MM.1S (cell line): Measurements from ENCODE around the gene CAV1.

ENCODE experiments used
- DNase-seq: peaks from one replicate; pipeline ENCODE4 v3.0.0-alpha.2; 2015
- H2AFZ ChIP-seq: fragments of 300-600 bp; sonication (generic); 2 replicates; pipeline ENCODE4 v1.6.0; 2016; ENCODE audit warnings: antibody characterized with exemption, low read length
- H3F3A ChIP-seq: fragments of 300-600 bp; sonication (generic); 2 replicates; pipeline ENCODE4 v1.6.1; 2016; ENCODE audit warnings: mild to moderate bottlenecking, antibody characterized with exemption, low read length, moderate library complexity, mixed read lengths; ENCODE audit not compliant: insufficient read depth
- H3K27ac ChIP-seq: fragments of 300-600 bp; sonication (generic); 2 replicates; pipeline ENCODE4 v1.5.1; 2016; ENCODE audit warnings: mild to moderate bottlenecking, low read length
- H3K27me3 ChIP-seq: fragments of 300-600 bp; sonication (generic); replicated peaks from 2 replicates; pipeline ENCODE4 v1.6.0; 2016; ENCODE audit warnings: low read length; ENCODE audit not compliant: insufficient read depth
- H3K36me3 ChIP-seq: fragments of 300-600 bp; sonication (generic); replicated peaks from 2 replicates; pipeline ENCODE4 v1.6.1; 2016; ENCODE audit warnings: mild to moderate bottlenecking, low read length, mixed read lengths; ENCODE audit not compliant: insufficient read depth
- H3K4me1 ChIP-seq: fragments of 300-600 bp; sonication (generic); 2 replicates; pipeline ENCODE4 v1.6.1; 2016; ENCODE audit warnings: low read length, mixed read lengths
- H3K4me2 ChIP-seq: fragments of 300-600 bp; sonication (generic); 2 replicates; pipeline ENCODE4 v1.6.0; 2016; ENCODE audit warnings: low read depth, low read length
- H3K4me3 ChIP-seq: fragments of 300-600 bp; sonication (generic); 2 replicates; pipeline ENCODE4 v1.5.1; 2016; ENCODE audit warnings: low read length, mixed read lengths
- H3K79me2 ChIP-seq: fragments of 300-600 bp; sonication (generic); 2 replicates; pipeline ENCODE4 v1.6.1; 2016; ENCODE audit warnings: mixed run types, low read length, mixed read lengths
- H3K9ac ChIP-seq: fragments of 300-600 bp; sonication (generic); 2 replicates; pipeline ENCODE4 v1.6.1; 2016; ENCODE audit warnings: low read length, mixed read lengths
- H3K9me2 ChIP-seq: fragments of 300-600 bp; sonication (generic); replicated peaks from 2 replicates; pipeline ENCODE4 v1.6.1; 2016; ENCODE audit warnings: mild to moderate bottlenecking, low read length, mixed read lengths; ENCODE audit not compliant: insufficient read depth
- H3K9me3 ChIP-seq: fragments of 300-600 bp; sonication (generic); replicated peaks from 2 replicates; pipeline ENCODE4 v1.6.1; 2016; ENCODE audit warnings: mild to moderate bottlenecking, low read length, mixed read lengths; ENCODE audit not compliant: insufficient read depth
- H4K20me1 ChIP-seq: fragments of 300-600 bp; sonication (generic); 2 replicates; pipeline ENCODE4 v1.6.1; 2016; ENCODE audit warnings: mild to moderate bottlenecking, low read length, moderate library complexity, mixed read lengths; ENCODE audit not compliant: insufficient read depth
- EZH2 ChIP-seq: fragments of 300-600 bp; sonication (generic); optimal IDR thresholded peaks from 2 replicates; pipeline ENCODE3; 2017; ENCODE audit warnings: low read depth, mild to moderate bottlenecking, antibody characterized with exemption, low read length, mixed read lengths
- EZH2phosphoT487 ChIP-seq: fragments of 300-600 bp; sonication (generic); IDR thresholded peaks from 2 replicates; pipeline ENCODE4 v1.6.1; 2018; ENCODE audit warnings: antibody characterized with exemption, low read length
- TF ChIP-seq, protein P1 (sequence below): fragments of 300-600 bp; sonication (generic); IDR thresholded peaks from 2 replicates; pipeline ENCODE4 v1.5.1; 2016; ENCODE audit warnings: antibody characterized with exemption, low read length, mixed read lengths

Gene CAV1

DNA sequence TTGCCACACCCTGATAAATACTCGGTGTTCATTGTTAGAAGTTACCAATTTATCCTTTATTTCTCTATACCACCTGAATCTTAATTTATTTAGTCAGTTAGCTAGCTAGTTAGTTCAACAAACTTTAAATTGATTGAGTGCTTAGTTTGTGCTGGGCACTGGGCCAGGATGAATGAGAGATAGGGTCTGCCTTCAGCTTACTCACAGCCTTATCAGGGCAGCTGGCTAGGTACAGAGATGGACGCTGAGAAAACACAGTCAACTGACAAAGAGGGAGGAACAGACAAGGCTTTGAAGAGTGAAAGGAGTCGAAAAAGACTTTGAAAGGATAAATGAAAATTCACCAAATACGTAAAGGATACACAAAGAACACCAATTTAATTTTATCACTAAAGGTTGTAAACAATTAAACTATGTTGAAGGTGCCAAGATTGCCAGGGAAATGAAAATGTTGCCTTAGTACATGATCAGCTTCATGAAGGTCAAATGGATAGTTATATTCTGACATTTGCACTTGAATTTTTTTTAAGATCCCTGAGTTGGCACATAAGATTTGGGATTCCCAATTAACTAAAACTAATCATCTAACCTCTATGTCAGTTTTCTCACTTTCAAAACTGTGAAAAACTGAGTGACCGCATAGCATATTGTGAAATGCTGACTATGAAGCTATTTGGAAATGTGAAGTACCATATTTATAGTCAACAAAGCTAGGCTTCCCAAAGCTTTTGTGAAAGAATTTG, 23.2 kb upstream of the CAV1 start:
- H3K27me3 ChIP-seq: no peaks in the 10 kb centered on the region
- peak overlapping the region; percentile 91 for H3K4me3 ChIP-seq
- peaks cover 30% of the 10 kb centered on the region for H3F3A ChIP-seq
- peaks cover 20% of the 10 kb centered on the region for H3K4me1 ChIP-seq
- no peaks in the 10 kb centered on the region for H4K20me1 ChIP-seq
- peak overlapping the region; percentile 66 for H3K27ac ChIP-seq
- H3K79me2 ChIP-seq: peaks cover 21% of the 10 kb centered on the region
- peak; percentile 91 for DNase-seq
- peak overlapping the region; percentile 68; the same call in 1 of the 2 replicates for H3K9ac ChIP-seq
- peak overlapping the region; percentile 87 for H3K4me2 ChIP-seq
- H3K36me3 ChIP-seq: no peaks in the 10 kb centered on the region; the same call in none of the 2 replicates
- H3K9me3 ChIP-seq: no peaks in the 10 kb centered on the region
- H2AFZ ChIP-seq: peak overlapping the region; percentile 5; the same call in 1 of the 2 replicates
- TF ChIP-seq, protein P1, sequence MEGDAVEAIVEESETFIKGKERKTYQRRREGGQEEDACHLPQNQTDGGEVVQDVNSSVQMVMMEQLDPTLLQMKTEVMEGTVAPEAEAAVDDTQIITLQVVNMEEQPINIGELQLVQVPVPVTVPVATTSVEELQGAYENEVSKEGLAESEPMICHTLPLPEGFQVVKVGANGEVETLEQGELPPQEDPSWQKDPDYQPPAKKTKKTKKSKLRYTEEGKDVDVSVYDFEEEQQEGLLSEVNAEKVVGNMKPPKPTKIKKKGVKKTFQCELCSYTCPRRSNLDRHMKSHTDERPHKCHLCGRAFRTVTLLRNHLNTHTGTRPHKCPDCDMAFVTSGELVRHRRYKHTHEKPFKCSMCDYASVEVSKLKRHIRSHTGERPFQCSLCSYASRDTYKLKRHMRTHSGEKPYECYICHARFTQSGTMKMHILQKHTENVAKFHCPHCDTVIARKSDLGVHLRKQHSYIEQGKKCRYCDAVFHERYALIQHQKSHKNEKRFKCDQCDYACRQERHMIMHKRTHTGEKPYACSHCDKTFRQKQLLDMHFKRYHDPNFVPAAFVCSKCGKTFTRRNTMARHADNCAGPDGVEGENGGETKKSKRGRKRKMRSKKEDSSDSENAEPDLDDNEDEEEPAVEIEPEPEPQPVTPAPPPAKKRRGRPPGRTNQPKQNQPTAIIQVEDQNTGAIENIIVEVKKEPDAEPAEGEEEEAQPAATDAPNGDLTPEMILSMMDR: no peak
- TF ChIP-seq EZH2phosphoT487 (no peak), EZH2 (no peak)
- no peaks in the 10 kb centered on the region for H3K9me2 ChIP-seq

DNA sequence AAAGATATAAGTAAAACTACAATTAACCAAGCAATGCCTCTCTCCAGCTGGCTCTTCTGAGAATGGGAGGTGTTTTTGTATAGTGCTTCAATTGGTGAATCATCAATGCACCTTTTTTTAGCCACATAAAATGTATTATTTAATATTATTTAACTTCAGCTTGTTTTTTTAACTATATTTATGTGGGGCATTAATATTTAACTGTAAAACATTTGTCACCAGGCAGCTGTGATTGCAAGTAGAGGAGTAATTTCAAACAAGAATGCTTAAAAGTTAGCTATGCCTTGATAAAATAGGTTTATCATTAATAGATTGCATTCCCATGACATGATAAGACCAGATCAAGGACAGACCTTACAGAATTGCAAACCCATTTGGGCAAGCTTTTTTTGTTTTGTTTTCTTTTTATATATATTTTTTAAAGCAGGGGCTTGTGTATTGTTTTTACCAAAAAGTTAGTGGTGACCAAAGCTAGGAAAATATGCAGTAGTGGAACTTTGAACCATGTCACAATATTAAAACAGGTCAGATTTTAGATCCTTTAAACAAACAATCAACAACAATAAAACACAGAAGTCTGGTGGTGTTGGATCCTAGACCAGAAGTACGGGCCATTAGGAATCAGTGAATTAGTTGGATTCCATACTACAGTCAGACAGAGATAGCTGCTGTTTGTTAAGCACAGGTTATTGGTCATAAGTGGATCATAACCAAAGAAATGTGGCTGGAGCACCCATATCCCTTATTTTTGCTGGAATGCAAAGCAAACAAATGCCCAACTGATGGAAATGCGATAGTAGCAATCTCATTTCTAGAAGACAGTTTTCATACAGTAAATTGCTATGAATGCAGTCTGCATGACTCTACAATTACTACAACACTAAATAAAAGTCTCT, 22.4 kb upstream of the CAV1 start:
- H3K9ac ChIP-seq: no peak overlapping the region; the same call in 1 of the 2 replicates
- no peaks in the 10 kb centered on the region for H4K20me1 ChIP-seq
- peak overlapping the region; percentile 1; the same call in 1 of the 2 replicates for H3K4me3 ChIP-seq
- H3K4me2 ChIP-seq: peak overlapping the region; percentile 87
- H3K4me1 ChIP-seq: peaks cover 20% of the 10 kb centered on the region
- peaks cover 21% of the 10 kb centered on the region for H3K79me2 ChIP-seq
- no peaks in the 10 kb centered on the region for H3K9me3 ChIP-seq
- no peaks in the 10 kb centered on the region for H3K27me3 ChIP-seq
- no peaks in the 10 kb centered on the region for H3K9me2 ChIP-seq
- H3K27ac ChIP-seq: peak overlapping the region; percentile 66; the same call in 1 of the 2 replicates
- TF ChIP-seq, protein P1: no peak
- TF ChIP-seq EZH2: no peak
- no peak for TF ChIP-seq EZH2phosphoT487
- H3F3A ChIP-seq: peaks cover 30% of the 10 kb centered on the region
- DNase-seq: no peak
- H3K36me3 ChIP-seq: no peaks in the 10 kb centered on the region; the same call in none of the 2 replicates
- no peak overlapping the region for H2AFZ ChIP-seq

- peaks cover 21% of the 10 kb centered on the region for H3K79me2 ChIP-seq
- no peak overlapping the region for H3K9ac ChIP-seq
- H2AFZ ChIP-seq: no peak overlapping the region
- no peak for DNase-seq
- H3F3A ChIP-seq: peaks cover 27% of the 10 kb centered on the region
- H3K4me2 ChIP-seq: no peak overlapping the region
- H3K36me3 ChIP-seq: no peaks in the 10 kb centered on the region; the same call in none of the 2 replicates
- no peaks in the 10 kb centered on the region for H3K27me3 ChIP-seq
- peaks cover 20% of the 10 kb centered on the region for H3K4me1 ChIP-seq
- no peak overlapping the region for H3K27ac ChIP-seq
- H4K20me1 ChIP-seq: no peaks in the 10 kb centered on the region
- no peaks in the 10 kb centered on the region for H3K9me2 ChIP-seq
- no peaks in the 10 kb centered on the region for H3K9me3 ChIP-seq
- TF ChIP-seq EZH2phosphoT487 (no peak), EZH2 (no peak)
- TF ChIP-seq, protein P1: no peak
- H3K4me3 ChIP-seq: no peak overlapping the region
Measured at GRCh38 chr7:116503835-116504234, 21.0 kb upstream of the CAV1 start.
